HG03378 (cell line): ENCODE data around the gene FBXL17.
A peak's percentile ranks its signal among the peaks of the same experiment; 100 is the strongest.
"Not testable (repeated sequence)": the region's sequence is repeated elsewhere in the genome, so short reads cannot be mapped to it uniquely, and the experiment has no call there.

Experiments used
- ATAC-seq: cut with Tn5 transposase; IDR thresholded peaks from one replicate; pipeline ENCODE4 v1.9.1; 2021; ENCODE audit warnings: mild to moderate bottlenecking, moderate library complexity; ENCODE audit not compliant: unreplicated experiment

The FBXL17 gene

DNA sequence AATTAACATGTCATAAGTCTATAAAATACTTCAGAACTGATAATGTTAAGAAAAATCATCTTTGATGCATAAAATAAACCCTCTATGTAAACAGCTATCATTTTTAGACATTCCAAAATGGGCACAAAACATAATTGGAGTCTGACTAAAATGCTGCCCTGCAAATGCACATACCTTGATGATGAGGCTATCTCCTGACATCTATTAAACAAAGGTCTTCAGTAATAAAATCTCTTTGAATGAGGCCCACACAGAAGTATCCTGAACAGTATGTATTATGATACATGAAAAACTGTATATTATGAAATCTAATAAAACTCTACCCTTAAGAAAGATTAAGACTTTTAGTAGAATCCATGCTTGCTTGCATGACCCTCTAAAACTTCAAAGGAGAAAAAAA, 66.1 kb downstream of the FBXL17 start:
- ATAC-seq, result no peak

- ATAC-seq, result no peak
Measured at GRCh38 chr5:108312258-108312657, 69.6 kb downstream of the FBXL17 start.

DNA sequence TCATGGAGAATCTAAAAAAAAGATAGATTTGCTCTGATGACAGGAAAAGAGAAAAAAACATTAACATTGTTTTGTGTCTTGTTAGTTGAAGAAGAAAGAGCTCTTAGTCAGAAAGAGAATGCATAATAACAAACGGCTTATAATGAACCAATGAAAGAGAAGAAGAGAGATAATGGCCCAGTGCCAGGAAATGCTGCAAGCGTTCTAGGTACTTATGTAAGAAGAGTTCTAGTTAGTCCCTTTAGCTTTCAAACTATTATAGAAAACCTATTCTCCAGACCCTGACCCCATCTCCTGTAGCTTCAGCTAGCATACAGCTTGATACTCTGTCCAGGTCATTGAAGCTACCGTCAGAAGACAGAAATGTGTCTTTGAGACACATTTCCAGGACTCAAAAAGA, 70.2 kb downstream of the FBXL17 start:
- no peak for ATAC-seq

DNA sequence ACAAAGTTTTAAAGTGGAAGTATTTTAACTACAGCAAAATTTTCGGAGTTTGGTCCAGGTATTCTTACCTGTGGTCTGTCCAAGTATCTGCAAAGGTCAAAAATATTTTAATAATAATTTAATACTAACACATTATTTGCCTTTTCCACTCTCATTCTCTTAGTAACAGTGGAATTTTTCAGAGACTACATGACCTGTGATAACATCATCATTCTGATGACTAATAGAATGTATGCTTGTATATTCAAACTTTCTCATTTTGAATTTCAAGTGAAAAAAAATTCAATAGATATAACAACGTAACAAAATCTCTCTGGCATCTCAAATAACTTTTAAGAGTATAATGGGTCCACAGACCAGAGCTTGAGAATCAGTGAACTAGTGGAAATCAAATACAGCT, 78.3 kb downstream of the FBXL17 start:
- ATAC-seq, result no peak

DNA sequence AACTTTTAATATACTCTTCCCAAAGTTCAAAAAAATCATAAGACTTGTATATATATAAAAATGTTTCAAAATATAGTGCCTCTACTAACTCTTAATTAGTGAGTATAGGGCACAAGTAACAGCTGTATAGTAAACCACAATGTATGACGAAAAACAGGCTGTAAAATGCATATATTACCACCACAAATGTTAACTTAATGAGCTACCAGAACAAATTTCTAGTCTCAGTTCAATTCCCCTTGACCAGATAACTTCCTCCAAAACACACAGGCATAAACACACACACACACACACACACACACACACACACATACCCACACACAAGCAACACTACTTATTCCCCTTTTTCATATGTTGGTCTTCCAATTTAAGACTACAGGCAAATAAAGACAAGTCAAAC, 78.8 kb downstream of the FBXL17 start:
- no peak for ATAC-seq

- ATAC-seq, result no peak
Measured at GRCh38 chr5:108297042-108297601, 84.8 kb downstream of the FBXL17 start.

GRCh38 chr5:108295578-108296368, 86.1 kb downstream of the FBXL17 start:
- ATAC-seq, result no peak

DNA sequence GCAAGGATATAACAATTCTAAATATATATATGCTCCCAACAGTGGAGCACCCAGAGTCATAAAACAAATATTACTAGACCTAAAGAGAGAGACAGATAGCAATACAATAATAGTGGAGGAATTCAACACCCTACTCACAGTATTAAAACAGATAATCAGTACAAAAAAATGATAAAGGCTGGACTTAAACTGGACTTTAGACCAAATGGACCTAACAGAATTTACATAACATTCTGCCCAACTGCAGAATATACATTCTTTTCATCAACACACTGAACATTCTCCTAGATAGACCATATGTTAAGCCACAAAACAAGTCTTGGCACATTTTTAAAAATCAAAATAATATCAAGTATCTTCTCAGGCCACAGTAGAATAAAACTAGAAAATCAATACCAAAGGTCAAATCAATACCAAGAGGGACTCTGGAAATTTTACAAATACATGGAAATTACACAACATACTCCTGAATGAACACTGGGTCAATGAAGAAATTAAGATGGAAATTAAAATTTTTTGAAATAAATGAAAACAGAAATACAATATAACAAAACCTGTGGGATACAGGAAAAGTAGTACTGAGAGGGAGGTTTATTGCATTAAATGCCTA, 100.8 kb downstream of the FBXL17 start:
- no peak for ATAC-seq

DNA sequence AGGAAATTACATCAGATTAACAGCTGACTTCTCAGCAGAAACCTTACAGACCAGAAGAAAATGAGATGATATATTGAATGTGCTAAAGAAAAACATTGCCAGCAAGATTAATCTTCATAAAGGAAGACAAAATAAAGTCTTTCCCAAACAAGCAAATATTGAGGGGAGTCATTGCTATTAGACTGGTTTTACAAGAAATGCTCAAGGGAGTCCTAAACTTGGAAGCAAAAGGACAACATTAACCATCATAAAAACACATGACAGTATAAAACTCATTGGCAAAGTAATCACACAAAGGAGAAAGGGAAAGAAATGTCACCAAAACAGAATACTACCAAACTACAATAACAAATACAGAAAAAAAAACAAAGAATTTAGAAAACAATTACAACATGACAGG, 101.7 kb downstream of the FBXL17 start:
- no peak for ATAC-seq

- ATAC-seq, result no peak
Measured at GRCh38 chr5:108278285-108279240, 103.3 kb downstream of the FBXL17 start.

- ATAC-seq, result no peak
Measured at GRCh38 chr5:108276187-108277050, 105.5 kb downstream of the FBXL17 start.

DNA sequence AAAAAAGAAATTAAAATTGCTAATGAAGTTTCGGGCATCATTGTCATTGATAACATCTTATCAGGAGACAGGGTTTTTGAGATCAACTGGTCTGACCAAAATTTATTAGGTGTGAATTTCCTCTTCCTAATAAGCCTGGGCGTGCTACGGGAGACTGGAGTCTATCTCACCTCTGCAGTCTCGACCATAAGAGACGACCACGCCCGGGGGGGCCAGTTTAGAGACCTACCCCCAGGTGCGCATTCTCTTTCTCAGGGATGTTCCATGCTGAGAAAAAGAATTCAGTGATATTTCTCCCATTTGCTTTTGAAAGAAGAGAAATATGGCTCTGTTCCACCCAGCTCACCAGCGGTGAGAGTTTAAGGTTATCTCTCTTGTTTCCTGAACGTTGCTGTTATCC, 107.8 kb downstream of the FBXL17 start:
- not testable (repeated sequence) for ATAC-seq

- ATAC-seq, result no peak
Measured at GRCh38 chr5:108271127-108271526, 110.8 kb downstream of the FBXL17 start.

- no peak for ATAC-seq
Measured at GRCh38 chr5:108266242-108266641, 115.7 kb downstream of the FBXL17 start.

GRCh38 chr5:108264533-108264932, 117.4 kb downstream of the FBXL17 start:
- no peak for ATAC-seq

GRCh38 chr5:108263338-108263737, 118.6 kb downstream of the FBXL17 start:
- no peak for ATAC-seq

GRCh38 chr5:108260858-108261170, 121.1 kb downstream of the FBXL17 start:
- ATAC-seq, result no peak

DNA sequence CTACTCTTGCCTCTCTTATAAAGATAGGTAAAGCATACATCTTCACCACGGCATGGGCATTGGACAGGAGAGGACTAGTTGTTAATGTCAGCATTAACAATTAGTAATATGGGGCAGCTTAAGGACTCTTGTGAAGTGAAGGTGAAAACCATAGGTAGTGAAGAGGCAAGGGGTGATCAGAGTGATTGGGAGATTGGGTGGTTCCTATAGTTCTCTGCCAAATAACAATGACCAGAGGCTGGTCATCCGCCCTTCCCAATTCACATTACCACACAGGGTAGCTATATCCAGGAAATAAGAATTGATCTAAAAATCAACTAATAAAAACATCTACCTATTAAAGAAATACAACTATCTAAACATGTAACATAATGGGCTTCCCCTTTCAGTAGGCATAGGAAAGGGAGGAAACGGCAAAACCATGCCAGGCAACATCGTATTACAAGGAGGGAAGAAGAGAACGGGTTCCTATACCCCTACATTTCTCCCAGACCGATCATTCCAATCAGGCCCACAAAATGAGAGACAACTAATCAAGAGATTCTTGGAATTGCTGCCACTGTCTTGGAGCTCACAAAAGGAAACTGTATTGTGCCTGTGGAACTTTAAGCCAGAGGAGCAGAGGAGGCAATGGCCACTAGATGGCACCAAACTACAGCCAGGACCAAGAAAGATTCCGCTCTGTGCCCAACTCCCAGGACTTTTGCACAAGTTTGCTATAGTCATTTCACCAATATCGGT, 121.6 kb downstream of the FBXL17 start:
- peak; percentile 96 for ATAC-seq

DNA sequence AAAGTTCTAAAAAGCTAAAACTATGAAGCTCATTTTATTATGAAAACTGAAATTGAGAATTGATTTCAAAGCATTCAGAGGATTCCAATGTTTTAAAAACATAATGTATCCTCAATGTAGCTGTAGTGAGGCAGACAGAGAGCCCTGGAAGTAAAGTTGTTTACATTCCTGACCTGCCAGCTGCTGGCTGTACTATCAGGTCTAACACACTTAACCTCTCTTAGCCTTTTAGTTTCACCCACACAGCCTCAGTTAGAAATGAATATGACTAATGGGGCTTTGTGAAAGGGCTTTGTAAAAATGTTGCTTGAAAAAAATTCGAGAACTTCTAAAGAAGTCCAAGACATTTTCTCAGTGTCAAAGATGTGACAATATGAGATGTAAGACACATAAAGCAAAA, 122.6 kb downstream of the FBXL17 start:
- no peak for ATAC-seq

DNA sequence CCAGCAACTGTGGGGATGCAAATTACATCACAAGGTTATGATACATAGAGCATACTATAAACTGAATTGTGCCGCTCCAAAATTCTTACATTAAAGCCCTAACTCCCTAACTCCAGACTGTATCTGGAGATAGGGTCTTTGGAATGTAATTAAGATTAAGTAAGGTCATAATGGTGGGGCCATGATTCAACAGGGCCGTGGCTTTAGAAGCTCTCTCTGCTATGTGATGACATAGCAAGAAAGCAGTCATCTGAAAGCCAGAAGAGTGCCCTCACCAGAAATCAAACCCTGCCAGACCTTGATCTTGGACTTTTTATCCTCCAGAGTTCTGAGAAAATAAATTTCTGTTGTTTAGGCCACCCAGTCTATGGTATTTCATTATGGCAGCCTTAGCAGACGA, 123.9 kb downstream of the FBXL17 start:
- no peak for ATAC-seq
